ENCODE measurements around the gene ATOH7.

The ATOH7 gene

DNA sequence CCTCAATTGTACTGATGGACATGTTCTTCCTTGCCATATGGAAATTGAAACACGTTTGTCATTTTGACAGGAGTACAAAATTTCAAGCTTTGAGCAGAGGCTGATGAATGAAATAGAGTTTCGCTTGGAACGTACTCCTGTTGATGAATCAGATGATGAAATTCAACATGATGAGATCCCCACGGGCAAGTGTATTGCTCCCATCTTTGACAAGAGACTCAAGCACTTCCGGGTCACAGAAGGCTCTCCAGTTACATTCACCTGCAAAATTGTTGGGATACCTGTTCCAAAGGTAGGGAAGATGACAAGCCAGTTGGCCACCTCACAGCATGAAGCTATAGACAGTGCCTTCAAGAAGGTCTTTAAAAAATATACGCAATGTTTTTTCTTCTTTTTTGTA is 43.1 kb downstream of the ATOH7 start:
- H3K27ac ChIP-seq = no peak overlapping the region
- H3K4me3 ChIP-seq = no peak overlapping the region

DNA sequence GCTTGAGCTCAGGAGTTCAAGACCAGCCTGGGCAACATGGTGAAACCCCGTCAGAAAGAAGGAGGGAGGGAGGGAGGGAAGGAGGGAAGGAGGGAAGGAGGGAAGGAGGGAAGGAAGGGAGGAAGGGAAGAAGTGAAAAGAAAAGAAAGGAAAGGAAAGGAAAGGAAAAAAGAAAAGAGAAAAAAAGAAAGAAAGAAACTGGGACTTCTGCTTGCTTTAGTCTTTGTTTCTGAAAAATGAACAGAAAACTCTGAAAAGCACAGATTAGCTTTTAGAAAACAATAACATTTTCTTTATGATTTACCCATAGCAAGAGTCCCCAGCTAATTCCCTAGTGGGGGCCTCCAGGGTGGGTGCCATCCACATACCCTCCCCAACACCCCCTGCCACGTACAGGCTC is 46.8 kb downstream of the ATOH7 start:
- Histone ChIP-seq H3K27ac (no peak overlapping the region), H3K4me3 (no peak overlapping the region)

DNA sequence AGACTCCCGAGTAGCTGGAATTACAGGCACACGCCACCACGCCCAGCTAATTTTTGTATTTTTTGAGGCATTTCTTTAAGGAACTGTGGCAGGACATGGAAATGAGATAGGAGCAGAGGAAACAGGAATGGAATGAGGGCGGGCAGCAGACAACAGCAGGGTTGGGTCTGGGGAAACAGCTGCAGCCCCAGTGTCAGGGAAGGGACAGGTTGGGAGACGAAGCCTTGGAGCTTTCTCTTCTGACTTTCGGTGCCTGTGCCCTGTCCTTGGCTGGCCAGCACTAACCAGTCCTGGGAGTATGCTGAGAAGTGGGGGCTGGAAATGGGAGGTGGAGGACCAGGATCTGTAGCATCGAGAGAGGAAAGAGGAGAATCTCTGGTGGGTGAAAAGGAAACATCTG is 47.4 kb downstream of the ATOH7 start:
- Histone ChIP-seq H3K4me3 (no peak overlapping the region), H3K27ac (no peak overlapping the region)

Measured in skin epidermis (tissue), 12 donors.